ENCODE data around the gene ENDOU.

The ENDOU gene

DNA sequence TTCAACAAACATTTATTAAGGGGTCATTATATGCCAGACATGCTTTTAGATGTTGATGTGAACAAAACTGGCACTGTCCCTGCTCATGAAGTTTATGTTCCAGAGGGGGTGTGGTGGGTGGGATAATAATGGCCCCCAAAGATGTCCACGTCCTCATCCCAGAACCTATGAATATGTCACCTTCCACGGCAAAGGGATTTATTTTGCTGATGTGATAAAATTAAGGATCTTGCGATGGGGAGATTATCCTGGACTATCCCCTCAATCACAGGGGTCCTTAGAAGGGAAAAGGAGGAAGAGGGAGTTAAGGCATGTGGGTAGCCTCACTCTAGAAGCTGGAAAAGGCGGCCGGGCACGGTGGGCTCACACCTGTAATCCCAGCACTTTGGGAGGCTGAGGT, 46.0 kb upstream of the ENDOU start:
- TF ChIP-seq, protein P1, sequence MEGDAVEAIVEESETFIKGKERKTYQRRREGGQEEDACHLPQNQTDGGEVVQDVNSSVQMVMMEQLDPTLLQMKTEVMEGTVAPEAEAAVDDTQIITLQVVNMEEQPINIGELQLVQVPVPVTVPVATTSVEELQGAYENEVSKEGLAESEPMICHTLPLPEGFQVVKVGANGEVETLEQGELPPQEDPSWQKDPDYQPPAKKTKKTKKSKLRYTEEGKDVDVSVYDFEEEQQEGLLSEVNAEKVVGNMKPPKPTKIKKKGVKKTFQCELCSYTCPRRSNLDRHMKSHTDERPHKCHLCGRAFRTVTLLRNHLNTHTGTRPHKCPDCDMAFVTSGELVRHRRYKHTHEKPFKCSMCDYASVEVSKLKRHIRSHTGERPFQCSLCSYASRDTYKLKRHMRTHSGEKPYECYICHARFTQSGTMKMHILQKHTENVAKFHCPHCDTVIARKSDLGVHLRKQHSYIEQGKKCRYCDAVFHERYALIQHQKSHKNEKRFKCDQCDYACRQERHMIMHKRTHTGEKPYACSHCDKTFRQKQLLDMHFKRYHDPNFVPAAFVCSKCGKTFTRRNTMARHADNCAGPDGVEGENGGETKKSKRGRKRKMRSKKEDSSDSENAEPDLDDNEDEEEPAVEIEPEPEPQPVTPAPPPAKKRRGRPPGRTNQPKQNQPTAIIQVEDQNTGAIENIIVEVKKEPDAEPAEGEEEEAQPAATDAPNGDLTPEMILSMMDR (IDR thresholded peaks at IDR 0.05; ENCODE audit: extremely low read depth, missing control alignments) = no peak
- DNase-seq (ENCODE audit: low spot score) = no peak

DNA sequence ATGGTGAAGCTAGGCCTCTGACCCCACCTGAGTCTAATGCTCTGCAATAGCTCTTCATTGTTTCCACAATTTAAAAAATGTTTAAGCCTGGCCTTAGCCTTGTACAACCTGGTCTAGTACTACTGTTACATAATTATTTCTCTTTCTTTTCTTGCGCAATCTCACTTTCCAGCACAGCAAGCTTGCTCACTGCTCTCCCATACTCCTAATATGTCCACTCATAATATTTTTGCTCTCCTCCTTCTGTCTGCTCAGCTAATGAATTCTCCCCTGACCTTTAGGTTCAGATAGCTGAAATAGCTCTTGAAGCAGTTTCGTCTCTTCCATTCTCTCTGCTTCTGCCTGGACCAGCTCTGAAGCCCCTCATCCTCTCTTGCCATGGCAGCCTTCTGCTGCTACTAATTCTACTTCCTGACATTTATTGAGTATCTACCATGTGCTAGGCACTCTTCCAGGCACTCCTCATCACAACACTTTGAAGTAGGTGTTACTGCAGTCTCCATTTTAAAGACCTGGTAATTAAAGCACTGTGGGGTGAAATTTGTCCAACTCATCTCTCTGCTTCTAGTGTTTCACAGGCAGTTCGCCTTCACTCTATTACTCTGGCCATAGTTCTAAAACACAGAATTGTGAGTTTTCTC, 44.9 kb upstream of the ENDOU start:
- DNase-seq (ENCODE audit: low spot score) = no peak
- TF ChIP-seq, protein P1 (IDR thresholded peaks at IDR 0.05; ENCODE audit: extremely low read depth, missing control alignments) = no peak

DNA sequence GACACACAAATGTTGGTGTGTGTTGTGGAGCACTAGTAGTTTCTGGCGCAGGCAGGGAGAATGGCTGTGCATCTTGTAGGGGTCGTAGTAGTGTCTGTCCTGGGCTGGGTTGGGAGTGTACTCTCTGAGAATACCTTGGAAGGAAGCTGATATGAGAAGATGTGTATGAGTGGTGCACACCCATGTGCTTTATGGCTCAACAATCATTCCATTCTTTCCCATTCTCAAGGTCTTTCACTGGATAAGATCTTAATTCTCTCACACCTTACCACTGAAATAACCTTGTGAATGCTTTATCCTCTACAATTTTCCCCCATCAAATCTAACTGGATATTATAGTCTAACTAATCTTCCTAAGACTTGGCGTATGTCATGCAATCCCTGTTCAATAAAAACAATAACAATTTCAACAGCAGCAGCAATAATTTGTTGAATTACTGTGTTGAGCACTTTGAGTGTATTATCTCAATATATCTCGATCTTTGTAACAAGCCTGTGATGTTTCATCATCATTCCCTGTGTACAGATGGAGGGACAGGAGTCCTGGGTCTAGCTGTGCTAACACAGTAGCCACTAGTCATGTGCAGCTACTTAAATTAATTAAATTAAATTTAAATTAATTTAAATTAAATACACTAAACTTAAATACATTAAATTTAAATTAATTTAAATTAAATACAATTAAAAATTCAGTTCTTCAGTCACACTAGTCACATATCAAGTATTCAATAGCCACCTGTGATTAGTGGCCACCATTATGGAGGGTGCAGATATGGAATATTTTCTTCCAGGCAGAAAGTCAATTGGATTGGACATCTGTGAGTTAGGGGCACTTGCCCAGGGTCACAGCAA, 44.2 kb upstream of the ENDOU start:
- DNase-seq (ENCODE audit: low spot score) = no peak
- TF ChIP-seq, protein P1 (IDR thresholded peaks at IDR 0.05; ENCODE audit: extremely low read depth, missing control alignments) = no peak

DNA sequence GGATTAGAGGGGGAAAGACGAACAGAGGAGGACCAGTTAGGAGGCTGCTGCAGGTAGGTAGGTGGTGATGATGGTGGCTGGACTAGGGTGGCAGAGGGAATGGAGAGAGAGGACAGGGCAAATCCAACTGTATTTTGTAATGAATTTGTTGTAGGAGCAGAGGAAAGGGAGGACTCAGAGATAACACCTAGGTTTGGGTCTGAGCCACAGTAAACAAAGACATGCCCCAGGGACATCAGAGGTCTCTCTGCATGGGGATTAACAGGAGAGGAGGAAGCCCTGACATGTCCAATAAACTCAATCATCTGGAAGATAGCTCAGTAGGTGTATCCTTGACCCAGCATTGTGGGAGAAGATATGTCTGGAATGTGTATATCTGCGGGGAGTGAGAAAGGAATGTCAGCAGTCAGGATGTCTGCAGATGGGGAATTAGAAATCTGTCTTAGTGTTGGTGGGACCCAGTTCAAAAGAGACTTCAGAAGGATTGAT, 43.1 kb upstream of the ENDOU start:
- no peak for DNase-seq (ENCODE audit: low spot score)

DNA sequence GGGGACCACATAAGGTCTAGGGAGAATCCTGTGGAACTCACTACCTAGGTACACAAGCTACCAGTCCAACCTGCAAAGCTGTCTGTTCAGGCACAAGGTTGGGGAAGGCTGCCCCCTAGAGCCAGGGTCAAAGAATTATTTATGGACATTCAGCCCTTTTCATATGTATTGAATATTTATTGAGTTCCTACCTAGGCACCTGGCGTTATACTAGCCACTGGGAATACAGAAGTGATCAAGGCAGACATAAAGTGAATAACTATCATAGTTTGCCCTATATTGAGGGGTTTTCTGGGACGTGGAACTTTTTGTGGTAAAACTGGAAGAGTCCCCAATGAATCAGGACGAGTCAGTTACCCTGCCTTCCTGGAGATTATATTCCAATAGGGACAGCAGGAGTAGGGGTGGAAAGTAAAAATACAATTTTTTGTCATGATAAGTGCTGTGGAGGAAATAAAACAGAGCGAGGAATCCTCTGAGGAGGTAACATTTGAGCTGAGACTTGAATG, 42.0 kb upstream of the ENDOU start:
- peak; percentile 79 for DNase-seq (ENCODE audit: low spot score)
- TF ChIP-seq, protein P1 (IDR thresholded peaks at IDR 0.05; ENCODE audit: extremely low read depth, missing control alignments) = peak; percentile 35

More for the DNA sequence above, 43.1 kb upstream of the ENDOU start:
- TF ChIP-seq, protein P1 (IDR thresholded peaks at IDR 0.05; ENCODE audit: extremely low read depth, missing control alignments) = no peak

DNA sequence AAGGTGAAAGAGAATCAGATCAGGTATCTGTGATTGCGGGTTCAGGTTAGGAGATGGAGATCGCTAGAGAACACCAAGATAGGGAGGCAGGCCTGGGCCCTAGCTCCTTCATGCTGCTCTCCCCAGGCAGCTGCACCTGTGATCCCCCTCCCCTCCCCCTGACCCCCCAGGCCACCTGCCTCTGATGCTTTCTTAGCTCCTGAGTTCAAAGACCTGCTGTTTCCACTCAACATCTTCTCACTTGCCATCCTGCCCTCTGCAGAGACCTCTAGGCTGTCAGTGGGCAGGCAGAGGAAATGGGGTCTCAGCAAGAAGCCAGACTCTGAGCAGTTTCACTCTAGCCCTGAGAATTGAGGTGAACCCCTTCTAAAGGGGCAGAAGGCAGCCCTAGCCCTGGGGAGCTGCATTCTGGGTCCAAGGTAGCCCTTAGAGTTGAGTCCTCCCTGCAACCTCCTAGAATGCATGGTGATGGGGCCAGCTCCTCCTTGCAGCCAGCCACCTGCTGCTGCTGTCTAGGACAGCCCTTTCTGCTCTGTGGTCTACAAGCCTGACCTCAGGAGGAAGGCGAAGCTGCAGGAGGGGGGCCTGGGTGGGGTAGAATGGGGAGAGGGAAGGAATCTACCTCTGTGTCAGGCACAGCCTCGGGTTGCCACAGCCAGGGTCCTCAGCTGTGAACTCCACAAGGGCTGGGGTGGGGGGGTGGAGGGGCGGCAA, 41.4 kb upstream of the ENDOU start:
- no peak for DNase-seq (ENCODE audit: low spot score)
- TF ChIP-seq, protein P1 (IDR thresholded peaks at IDR 0.05; ENCODE audit: extremely low read depth, missing control alignments) = no peak

Data from GM20000 (cell line).